ENCODE data around the gene CMSS1.

CMSS1 gene

DNA sequence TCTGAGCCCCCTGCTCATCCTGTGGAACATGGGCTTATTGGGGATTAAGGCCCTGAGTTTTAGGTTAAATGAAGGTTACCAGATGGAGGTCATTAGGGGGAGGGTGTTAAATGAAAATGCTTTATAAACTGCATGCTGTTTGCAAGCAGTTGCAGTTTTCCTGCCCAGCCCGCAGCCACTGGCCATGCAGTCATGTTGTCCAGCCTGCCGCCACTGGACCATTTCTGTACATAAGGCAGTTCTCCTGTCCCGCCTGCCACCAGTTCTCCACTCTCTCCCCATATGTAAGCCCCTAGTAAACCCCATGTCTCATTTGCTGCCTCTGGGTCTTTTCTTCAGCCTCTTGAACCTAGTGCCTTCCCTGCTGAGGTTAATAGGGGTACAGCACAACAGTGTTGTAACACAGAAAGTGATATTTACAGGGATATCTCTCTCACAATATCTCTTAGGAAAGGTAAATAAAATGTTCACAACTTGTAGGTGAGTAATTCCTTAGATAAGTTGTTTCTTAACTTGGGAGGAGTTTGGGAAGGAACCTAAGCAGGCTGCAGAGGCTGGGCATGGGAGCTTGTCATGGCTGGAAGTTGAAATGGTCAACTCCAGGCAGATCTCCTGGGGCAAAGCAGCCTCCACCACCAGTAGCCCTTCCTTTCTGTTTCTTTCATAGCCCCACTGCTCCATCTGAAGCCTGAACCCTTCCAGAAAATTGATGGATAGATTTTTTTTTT lies 148.2 kb downstream of the CMSS1 start:
- DNase-seq, result no peak

DNA sequence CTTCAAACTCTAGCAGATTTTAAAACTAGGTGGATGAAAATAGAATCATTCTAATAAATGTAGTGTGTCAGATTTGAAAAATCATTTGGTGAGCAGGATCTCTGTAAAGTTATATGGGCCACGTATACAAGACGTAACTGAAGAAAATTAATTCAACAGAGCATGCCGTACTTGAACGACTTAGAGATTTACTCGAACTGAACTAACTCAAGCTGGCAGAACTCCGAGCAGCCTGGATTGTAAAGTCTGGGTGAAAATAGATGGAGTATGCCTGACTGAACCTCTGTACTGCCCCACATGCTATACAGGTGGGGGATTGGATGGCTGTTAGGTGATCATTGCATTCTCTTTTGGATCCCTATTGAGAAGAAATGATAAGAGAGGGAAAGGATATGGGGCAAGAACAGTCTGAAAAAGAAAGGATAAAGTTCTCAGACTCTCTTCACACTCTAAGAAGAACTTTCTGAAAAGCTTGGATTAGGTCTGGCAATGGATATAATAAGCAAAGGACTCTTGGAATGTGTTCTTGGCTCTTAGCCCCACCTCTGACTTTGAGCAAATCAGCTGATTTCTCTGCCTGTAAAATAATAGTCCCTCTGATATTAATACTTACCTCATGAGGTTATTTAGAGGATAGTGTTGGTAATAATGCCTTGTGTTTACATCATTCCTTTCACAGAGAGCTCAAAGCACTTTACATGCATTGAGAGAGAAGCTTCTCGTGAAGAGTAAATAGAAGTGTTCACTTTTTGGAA lies 149.2 kb downstream of the CMSS1 start:
- no peak for DNase-seq

GRCh38 chr3:99967796-99968195 lies 150.1 kb downstream of the CMSS1 start:
- no peak for DNase-seq

GRCh38 chr3:99969136-99969535 lies 151.5 kb downstream of the CMSS1 start:
- no peak for DNase-seq

GRCh38 chr3:99970198-99970597 lies 152.5 kb downstream of the CMSS1 start:
- DNase-seq, result no peak

- no peak for DNase-seq
These were observed 154.1 kb downstream of the CMSS1 start for GRCh38 chr3:99971761-99972160.

GRCh38 chr3:99972380-99973104 lies 154.9 kb downstream of the CMSS1 start:
- no peak for DNase-seq

DNA sequence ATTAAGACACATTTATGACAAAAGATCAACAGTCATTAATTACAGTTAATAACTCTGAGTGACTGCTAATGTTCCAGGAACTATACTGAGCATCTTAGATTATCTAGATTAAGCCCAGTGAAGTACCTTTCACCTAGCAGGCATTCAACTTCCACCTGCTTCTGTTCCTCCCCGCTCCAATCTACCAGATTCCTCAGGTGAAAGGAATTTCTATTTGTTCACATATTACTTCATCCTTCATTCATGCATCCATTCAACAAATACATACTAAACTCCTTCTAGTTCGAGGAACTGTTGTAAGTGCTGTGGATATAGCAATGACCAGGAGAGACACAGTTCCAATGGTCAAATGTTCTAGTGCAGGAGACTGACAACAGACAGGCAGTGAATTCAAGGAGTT lies 157.3 kb downstream of the CMSS1 start:
- no peak for DNase-seq

DNA sequence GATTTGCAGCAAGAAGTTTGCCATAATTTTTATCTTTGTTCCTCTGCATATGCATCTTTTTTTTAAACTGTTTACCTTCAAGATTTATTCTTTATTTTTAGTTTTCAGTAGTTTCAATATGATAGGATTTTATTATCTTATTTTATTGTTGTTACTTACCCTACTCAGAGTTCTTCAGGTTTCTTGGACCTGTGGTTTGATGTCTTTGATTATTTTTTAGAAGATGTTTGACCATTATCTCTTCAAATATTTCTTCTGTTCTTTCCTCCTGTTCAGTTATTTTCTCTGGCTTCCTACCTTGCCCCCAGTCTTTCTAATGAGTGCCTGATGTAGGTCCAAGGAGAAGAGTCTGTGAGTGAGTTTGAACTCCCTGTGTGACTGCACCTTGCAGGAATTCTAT lies 158.9 kb downstream of the CMSS1 start:
- DNase-seq, result no peak

GRCh38 chr3:99978221-99978620 lies 160.6 kb downstream of the CMSS1 start:
- DNase-seq, result no peak

DNA sequence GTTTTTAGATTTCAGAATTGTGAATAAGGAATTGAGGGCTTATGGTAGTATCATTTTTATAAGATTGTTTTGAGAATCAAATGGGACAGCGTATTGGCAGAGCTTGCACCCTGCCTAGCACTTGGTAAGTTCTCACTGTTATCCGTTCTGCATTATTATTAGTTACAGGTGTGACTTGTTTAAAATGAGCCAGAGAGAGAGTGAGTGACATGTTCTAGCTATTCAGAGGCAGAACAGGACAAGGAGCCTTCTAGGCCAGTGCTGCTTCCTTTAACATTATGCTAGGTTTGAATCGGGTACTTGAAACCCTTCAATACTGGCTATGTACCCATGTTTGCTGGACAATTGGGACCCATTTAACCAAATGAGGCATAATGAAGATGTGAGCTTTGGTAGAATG lies 162.9 kb downstream of the CMSS1 start:
- no peak for DNase-seq

DNA sequence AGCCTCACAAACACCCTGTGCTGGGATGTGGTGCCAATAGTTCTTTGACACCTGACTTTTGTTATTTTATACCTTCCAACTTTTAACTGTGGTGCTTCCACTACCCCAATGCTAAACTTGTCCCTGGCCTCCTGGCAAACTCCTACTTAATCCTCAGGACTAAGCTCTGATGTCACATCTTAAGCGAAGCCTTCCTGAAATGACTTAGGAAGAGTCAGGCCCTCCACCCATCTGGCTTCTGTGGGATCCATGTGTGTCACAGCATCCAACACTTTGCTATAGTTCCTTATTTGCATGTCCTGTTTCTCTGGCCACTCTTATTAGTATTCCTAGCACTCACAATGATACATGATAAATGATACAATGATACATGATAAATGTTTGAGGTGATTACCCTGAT lies 163.5 kb downstream of the CMSS1 start:
- DNase-seq, result no peak

DNA sequence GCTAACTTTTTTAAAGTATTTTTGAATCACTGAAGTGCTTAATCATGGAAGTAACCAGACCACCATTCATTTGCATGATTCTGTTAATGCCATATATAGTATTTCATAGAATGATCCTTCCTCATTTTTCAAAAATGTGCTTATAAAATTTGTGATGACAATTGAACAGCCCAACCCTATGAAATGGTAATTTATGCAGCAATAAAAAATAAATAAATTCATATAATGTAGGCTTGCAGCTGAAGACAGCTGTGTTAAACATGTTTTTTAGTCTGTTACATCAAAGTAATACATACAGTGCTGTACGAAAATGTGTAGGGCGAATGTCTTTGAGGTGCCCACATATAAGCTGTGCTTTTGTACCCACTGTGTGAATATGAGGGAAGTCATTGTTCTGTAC lies 165.0 kb downstream of the CMSS1 start:
- DNase-seq, result no peak

- no peak for DNase-seq
These were observed 166.5 kb downstream of the CMSS1 start for GRCh38 chr3:99984139-99984538.

GRCh38 chr3:99984668-99985067 lies 167.0 kb downstream of the CMSS1 start:
- no peak for DNase-seq

DNA sequence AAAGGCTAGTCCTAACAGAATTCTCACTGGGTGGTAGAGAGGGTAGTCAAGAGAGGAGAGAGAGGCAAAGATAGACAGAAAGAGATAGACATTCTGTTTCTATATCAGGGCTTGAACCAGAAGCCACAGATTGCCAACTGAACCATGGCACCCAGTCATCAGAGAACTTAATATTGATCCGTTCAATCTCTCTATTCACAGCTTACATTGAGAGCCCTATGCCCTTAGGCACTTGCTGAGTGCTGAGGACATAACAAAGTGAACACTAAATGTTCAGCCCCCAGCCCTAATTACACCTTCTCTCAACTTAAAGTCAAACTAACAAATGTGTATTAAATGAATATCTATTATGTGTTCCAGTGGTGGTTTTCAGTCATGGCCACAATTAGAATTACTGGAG lies 172.5 kb downstream of the CMSS1 start:
- DNase-seq, result no peak

- no peak for DNase-seq
These were observed 179.6 kb downstream of the CMSS1 start for GRCh38 chr3:99997293-99997692.

GRCh38 chr3:99999536-99999935 lies 181.9 kb downstream of the CMSS1 start:
- DNase-seq, result no peak

DNA sequence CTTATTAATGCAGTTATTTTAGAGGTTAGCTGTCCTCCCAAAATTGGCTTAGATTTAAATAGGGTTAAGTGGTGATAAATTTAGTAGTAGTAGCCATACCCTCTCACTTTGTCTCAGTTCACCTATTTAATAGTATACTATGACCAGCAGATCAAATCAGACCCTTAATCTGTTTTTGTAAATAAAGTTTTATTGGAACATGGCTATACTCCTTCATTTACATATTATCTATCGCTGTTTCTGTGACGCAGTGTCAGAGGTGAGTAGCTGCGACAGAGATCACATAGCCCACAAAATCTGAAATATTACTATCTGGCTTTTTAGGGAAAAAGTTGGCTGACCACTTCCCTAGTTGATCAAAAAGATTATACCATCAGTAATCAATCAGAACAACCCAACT lies 183.4 kb downstream of the CMSS1 start:
- DNase-seq, result no peak

- DNase-seq, result no peak
These were observed 184.0 kb downstream of the CMSS1 start for GRCh38 chr3:100001526-100002270.

DNA sequence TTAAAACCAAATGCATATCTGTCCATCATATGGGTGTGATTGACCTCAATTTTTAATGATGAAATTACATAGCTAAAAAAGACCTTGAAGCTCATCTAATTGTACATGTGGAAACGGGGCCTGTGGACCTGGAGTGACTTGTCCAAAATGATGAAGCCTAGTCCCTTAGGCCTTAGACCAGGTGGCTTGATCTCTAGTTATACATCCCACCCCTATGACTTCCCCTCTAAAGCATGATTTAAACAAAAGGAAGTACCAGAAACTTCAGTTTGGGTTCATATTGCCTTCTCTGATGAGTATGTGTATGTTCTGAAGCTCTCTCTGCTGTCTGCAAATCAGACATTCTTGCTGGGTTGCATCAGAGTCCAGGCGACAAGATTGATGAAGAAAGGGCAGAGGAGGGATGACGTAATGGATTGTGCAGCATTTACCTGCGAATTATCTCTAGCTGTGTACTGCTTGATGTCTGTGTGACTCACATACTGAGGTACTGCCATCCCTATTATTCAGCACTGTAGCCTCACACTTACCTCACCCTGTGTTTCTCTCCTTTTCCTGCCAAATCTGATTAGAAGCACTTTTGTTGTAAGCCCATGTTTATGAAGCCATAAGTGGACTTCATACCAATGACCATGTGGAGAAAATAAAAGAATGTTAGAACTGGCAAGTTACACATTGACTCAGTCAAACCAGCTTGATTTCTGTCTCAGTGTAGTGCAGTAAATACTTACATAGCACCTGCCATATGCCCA lies 185.1 kb downstream of the CMSS1 start:
- DNase-seq, result peak in 1 of 2 experiments; percentile 38

Measured in SW 1271 (cell line).